Amniotic epithelial cell (primary cell): Measurements from ENCODE around the gene NOP14.

Experiments
- DNase-seq: peaks from one replicate; pipeline ENCODE4 v3.0.0-alpha.2; 2010; ENCODE audit warnings: low read depth

Gene NOP14

GRCh38 chr4:2914256-2915126 lies 48.7 kb downstream of the NOP14 start:
- DNase-seq: no peak

- no peak for DNase-seq
Observed at GRCh38 chr4:2913168-2913567, 50.0 kb downstream of the NOP14 start.

- no peak for DNase-seq
Observed at GRCh38 chr4:2911868-2912267, 51.3 kb downstream of the NOP14 start.

GRCh38 chr4:2910409-2910808 lies 52.8 kb downstream of the NOP14 start:
- no peak for DNase-seq

- no peak for DNase-seq
Observed at GRCh38 chr4:2909583-2909982, 53.6 kb downstream of the NOP14 start.

- no peak for DNase-seq
Observed at GRCh38 chr4:2908686-2909085, 54.5 kb downstream of the NOP14 start.

GRCh38 chr4:2907706-2908293 lies 55.4 kb downstream of the NOP14 start:
- DNase-seq: no peak

- no peak for DNase-seq
Observed at GRCh38 chr4:2907226-2907625, 56.0 kb downstream of the NOP14 start.

- DNase-seq: no peak
Observed at GRCh38 chr4:2906218-2906617, 57.0 kb downstream of the NOP14 start.

GRCh38 chr4:2905544-2905943 lies 57.7 kb downstream of the NOP14 start:
- DNase-seq: no peak

GRCh38 chr4:2902126-2902525 lies 61.1 kb downstream of the NOP14 start:
- DNase-seq: no peak

GRCh38 chr4:2901186-2901585 lies 62.0 kb downstream of the NOP14 start:
- no peak for DNase-seq

- DNase-seq: no peak
Observed at GRCh38 chr4:2900741-2901140, 62.5 kb downstream of the NOP14 start.

- peak; percentile 43 for DNase-seq
Observed at GRCh38 chr4:2898001-2898400, 65.2 kb downstream of the NOP14 start.

GRCh38 chr4:2893772-2894171 lies 69.4 kb downstream of the NOP14 start:
- no peak for DNase-seq

GRCh38 chr4:2891294-2891693 lies 71.9 kb downstream of the NOP14 start:
- peak; percentile 84 for DNase-seq

GRCh38 chr4:2888886-2889285 lies 74.3 kb downstream of the NOP14 start:
- peak; percentile 32 for DNase-seq
